ENCODE results near the gene CACNG4. TPM values are rescaled to one million over a fixed set of nuclear protein-coding genes. Genes with fewer than 3 reads are reported as not detected.

CACNG4 gene
- total RNA-seq, 1 experiment from 2014 or later: not detected

GRCh38 chr17:66989076-66989475, 24.6 kb downstream of the CACNG4 start:
- POLR2A ChIA-PET: no interaction called here
- Histone ChIP-seq H3K4me1 (ENCODE audit: control insufficient read depth in 1 of 2, insufficient read depth in 2 of 2, low read length in 2 of 2) (peaks cover 0 to under 1% of the 10 kb centered on the region in 2 experiments; a peak in 1 of 4 replicates), H3K79me2 (ENCODE audit: insufficient read depth, low read length) (no peaks in the 10 kb centered on the region), H3K36me3 (ENCODE audit: control insufficient read depth in 1 of 2, insufficient read depth in 2 of 2, low read length in 2 of 2) (no peaks in the 10 kb centered on the region), H3K9me3 (ENCODE audit: control insufficient read depth in 1 of 2, insufficient read depth in 1 of 2, low read depth in 1 of 2, low read length in 2 of 2) (no peaks in the 10 kb centered on the region), H3K27me3 (ENCODE audit: insufficient read depth, low read length) (peaks cover 34% of the 10 kb centered on the region; the same call in 1 of the 2 replicates), H3K4me2 (ENCODE audit: low read length) (no peak overlapping the region), H3K9me2 (ENCODE audit: insufficient read depth) (no peaks in the 10 kb centered on the region), H3K4me3 (replicated peaks in 1 of 2; ENCODE audit: low read depth in 1 of 2, low read length in 2 of 2) (no peak overlapping the region), H3K27ac (ENCODE audit: low read depth, low read length) (no peak overlapping the region), H2AFZ (ENCODE audit: low read depth, low read length, poor library complexity, severe bottlenecking) (no peak overlapping the region), H4K20me1 (ENCODE audit: insufficient read depth) (no peaks in the 10 kb centered on the region), H3K9ac (ENCODE audit: low read length) (no peak overlapping the region)
- no TSS peak for BruUV-seq (replicated peaks)
- CTCF ChIA-PET: no interaction called here
- RAD21 ChIA-PET (ENCODE audit: low non-redundant PET in 1 of 2, low total read pairs in 2 of 2, uncharacterized antibody in 2 of 2, unreplicated experiment in 2 of 2): no interaction called here
- TF ChIP-seq REST (IDR thresholded peaks at IDR 0.05; ENCODE audit: low read depth) (no peak), POLR2A (IDR thresholded peaks at IDR 0.05; ENCODE audit: borderline replicate concordance, extremely low read depth, insufficient read depth, insufficient read length) (no peak), EZH2 (IDR thresholded peaks at IDR 0.05) (no peak)
- DNase-seq (ENCODE audit: low read depth, low spot score) (no peak), ATAC-seq (no peak)
- intact Hi-C loops (cut with micrococcal nuclease): no loop called here

- Histone ChIP-seq H2AFZ (ENCODE audit: low read depth, low read length, poor library complexity, severe bottlenecking) (no peak overlapping the region), H3K79me2 (ENCODE audit: insufficient read depth, low read length) (no peaks in the 10 kb centered on the region), H3K36me3 (ENCODE audit: control insufficient read depth in 1 of 2, insufficient read depth in 2 of 2, low read length in 2 of 2) (no peaks in the 10 kb centered on the region), H3K4me1 (ENCODE audit: control insufficient read depth in 1 of 2, insufficient read depth in 2 of 2, low read length in 2 of 2) (no peaks in the 10 kb centered on the region), H3K9me2 (ENCODE audit: insufficient read depth) (no peaks in the 10 kb centered on the region), H3K9ac (ENCODE audit: low read length) (no peak overlapping the region), H3K27ac (ENCODE audit: low read depth, low read length) (no peak overlapping the region), H3K9me3 (ENCODE audit: control insufficient read depth in 1 of 2, insufficient read depth in 1 of 2, low read depth in 1 of 2, low read length in 2 of 2) (no peaks in the 10 kb centered on the region), H3K27me3 (ENCODE audit: insufficient read depth, low read length) (peaks cover 30% of the 10 kb centered on the region; the same call in 1 of the 2 replicates), H4K20me1 (ENCODE audit: insufficient read depth) (no peaks in the 10 kb centered on the region), H3K4me2 (ENCODE audit: low read length) (no peak overlapping the region), H3K4me3 (replicated peaks in 1 of 2; ENCODE audit: low read depth in 1 of 2, low read length in 2 of 2) (no peak overlapping the region)
- intact Hi-C loops (cut with micrococcal nuclease): no loop called here
- no TSS peak for BruUV-seq (replicated peaks)
- POLR2A ChIA-PET: no interaction called here
- CTCF ChIA-PET: no interaction called here
- DNase-seq (ENCODE audit: low read depth, low spot score) (no peak), ATAC-seq (no peak)
- RAD21 ChIA-PET (ENCODE audit: low non-redundant PET in 1 of 2, low total read pairs in 2 of 2, uncharacterized antibody in 2 of 2, unreplicated experiment in 2 of 2): no interaction called here
- TF ChIP-seq ZNF274 (IDR thresholded peaks at IDR 0.05; ENCODE audit: low read depth, low read length): no peak
- no peak for TF ChIP-seq SIN3A (IDR thresholded peaks at IDR 0.05; ENCODE audit: low read depth)
- no peak for TF ChIP-seq JUND (IDR thresholded peaks at IDR 0.05)
- TF ChIP-seq POLR2AphosphoS5 (IDR thresholded peaks at IDR 0.05; ENCODE audit: low read depth, low read length): no peak
- no peak for TF ChIP-seq TCF7L2 (IDR thresholded peaks at IDR 0.05; ENCODE audit: borderline replicate concordance, extremely low read depth, insufficient read depth, insufficient read length)
- TF ChIP-seq ZFX (IDR thresholded peaks at IDR 0.05): no peak
- no peak for TF ChIP-seq FOSL1 (IDR thresholded peaks at IDR 0.05; ENCODE audit: low read depth)
- TF ChIP-seq REST (IDR thresholded peaks at IDR 0.05; ENCODE audit: low read depth): no peak
- no peak for TF ChIP-seq CBX3 (IDR thresholded peaks at IDR 0.05; ENCODE audit: low read depth)
- no peak for TF ChIP-seq EZH2phosphoT487 (IDR thresholded peaks at IDR 0.05; ENCODE audit: borderline replicate concordance)
Observed at GRCh38 chr17:66989579-66989978, 25.1 kb downstream of the CACNG4 start.

Measured in HCT116 (cell line).